ENCODE results near the gene KLF13.

Gene KLF13

DNA sequence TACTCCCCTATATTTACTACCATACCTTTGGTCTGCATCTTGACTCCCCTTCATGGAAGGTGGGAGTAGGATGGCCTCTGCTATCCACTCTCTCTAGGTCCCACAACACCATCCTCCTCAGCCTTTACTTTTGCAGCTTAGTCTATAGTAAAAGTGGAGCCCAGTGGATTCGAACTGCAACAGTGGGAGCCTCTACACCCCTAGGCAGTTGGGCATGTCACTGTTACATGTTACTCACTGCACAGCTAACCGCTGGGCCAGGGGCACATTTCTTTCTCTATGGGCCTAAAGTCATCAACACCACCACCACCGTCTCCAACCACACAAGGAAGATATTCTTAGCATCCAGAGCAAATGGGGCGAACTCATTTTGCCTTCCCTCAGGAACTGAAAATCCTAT lies 62.9 kb downstream of the KLF13 start:
- Mint-ChIP-seq H3K4me1 (peaks cover 7% of the 10 kb centered on the region), H3K9me3 (peaks cover 23% of the 10 kb centered on the region), H3K36me3 (ENCODE audit: low read depth) (peaks cover 7% of the 10 kb centered on the region), H3K27ac (no peak overlapping the region), H3K27me3 (ENCODE audit: low read depth) (peaks cover 31% of the 10 kb centered on the region), H3K4me3 (peak overlapping the region in 1 of 3 experiments; percentile 13)
- TF ChIP-seq CTCF (IDR thresholded peaks at IDR 0.05; ENCODE audit: unreplicated experiment in 3 of 3), result no peak

GRCh38 chr15:31390029-31390428 lies 63.4 kb downstream of the KLF13 start:
- H3K36me3 Mint-ChIP-seq (ENCODE audit: low read depth), result peaks cover 7% of the 10 kb centered on the region

DNA sequence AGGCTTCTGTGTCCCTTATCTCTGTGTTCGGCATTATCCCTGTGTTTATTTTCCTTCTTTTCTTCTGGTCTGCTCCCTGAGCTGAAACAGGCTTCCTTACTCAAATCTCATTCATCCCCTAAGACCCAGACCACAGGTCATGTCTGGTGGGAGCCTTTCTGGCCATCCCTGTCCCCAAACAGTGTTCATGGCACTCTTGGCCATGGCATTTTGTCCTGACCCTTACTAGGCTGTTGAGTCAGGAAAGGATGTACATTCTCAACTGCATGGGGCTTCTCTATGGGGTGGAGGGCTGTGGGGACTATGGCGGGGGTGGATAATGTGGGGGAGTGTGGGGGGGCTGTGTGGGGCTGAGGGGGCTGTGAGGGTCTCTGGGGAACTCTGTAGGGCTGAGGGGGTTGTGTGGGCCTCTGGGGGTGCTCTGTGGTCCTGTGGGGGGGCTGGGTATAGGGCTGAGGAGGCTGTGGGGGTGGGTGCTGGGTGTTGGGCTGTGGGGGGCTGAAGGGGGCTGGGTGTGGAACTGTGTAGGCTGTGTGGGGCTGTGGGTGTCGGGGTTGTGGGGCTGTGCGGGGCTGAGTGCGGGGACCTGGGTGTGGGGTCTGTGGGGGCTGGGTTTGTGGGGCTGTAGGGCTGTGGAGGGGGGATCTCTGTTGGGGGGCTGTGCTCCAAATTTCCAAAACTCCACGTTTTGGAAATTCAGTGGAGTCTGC lies 64.3 kb downstream of the KLF13 start:
- Mint-ChIP-seq H3K4me3 (peak overlapping the region; percentile 1 to 19 (median 8)), H3K4me1 (peaks cover 7% of the 10 kb centered on the region), H3K27me3 (ENCODE audit: low read depth) (peaks cover 42% of the 10 kb centered on the region), H3K36me3 (ENCODE audit: low read depth) (peaks cover 7% of the 10 kb centered on the region), H3K27ac (peak overlapping the region in 2 of 3 experiments; percentile 55 to 91), H3K9me3 (peaks cover 23% of the 10 kb centered on the region)
- no peak for TF ChIP-seq CTCF (IDR thresholded peaks at IDR 0.05; ENCODE audit: unreplicated experiment in 3 of 3)

More at GRCh38 chr15:31390029-31390428, 63.4 kb downstream of the KLF13 start:
- H3K27me3 Mint-ChIP-seq (ENCODE audit: low read depth), result peaks cover 36% of the 10 kb centered on the region
- H3K4me1 Mint-ChIP-seq, result peaks cover 7% of the 10 kb centered on the region
- no peak for TF ChIP-seq CTCF (IDR thresholded peaks at IDR 0.05; ENCODE audit: unreplicated experiment in 3 of 3)
- H3K4me3 Mint-ChIP-seq, result peak overlapping the region in 1 of 3 experiments; percentile 1
- H3K9me3 Mint-ChIP-seq, result peaks cover 23% of the 10 kb centered on the region
- H3K27ac Mint-ChIP-seq, result peak overlapping the region in 1 of 3 experiments; percentile 91

GRCh38 chr15:31391687-31392671 lies 65.3 kb downstream of the KLF13 start:
- peaks cover 7% of the 10 kb centered on the region for H3K36me3 Mint-ChIP-seq (ENCODE audit: low read depth)
- peaks cover 49% of the 10 kb centered on the region for H3K27me3 Mint-ChIP-seq (ENCODE audit: low read depth)
- H3K4me1 Mint-ChIP-seq, result peaks cover 7% of the 10 kb centered on the region
- peak overlapping the region; percentile 81 to 87 (median 84) for H3K4me3 Mint-ChIP-seq
- no peak for TF ChIP-seq CTCF (IDR thresholded peaks at IDR 0.05; ENCODE audit: unreplicated experiment in 3 of 3)
- peak overlapping the region in 2 of 3 experiments; percentile 66 to 77 for H3K27ac Mint-ChIP-seq
- peaks cover 21% of the 10 kb centered on the region for H3K9me3 Mint-ChIP-seq

DNA sequence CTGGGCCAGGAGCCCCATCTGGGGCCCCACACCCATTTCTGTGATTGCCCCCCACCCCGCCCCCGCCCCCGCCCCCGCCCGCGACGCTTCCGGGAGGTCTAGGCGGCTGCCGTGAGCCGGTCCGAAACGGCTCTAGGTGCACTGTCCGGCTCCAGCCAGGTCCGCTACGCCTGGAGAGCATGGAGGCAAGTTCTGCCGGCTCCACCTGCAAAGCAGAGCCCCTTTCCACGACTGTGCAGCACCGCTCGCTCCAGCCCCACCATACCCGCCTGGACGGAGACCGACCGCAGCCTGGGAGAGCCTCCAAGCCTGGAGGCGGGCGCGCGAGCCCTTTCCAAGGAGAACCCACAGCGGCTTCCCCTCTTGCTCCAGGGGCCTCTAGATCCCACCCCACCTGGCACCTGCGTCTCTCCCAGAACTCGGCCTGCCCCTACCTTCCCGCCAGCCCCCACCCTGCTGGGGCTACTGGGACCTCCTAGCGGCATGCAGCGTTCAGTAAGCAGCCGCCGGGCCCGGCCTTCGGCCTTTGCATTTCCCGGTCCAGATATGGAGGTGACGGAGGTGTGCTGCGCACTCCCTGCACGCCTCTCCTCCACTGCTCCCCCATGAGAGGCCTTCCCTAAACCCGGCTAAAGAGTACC lies 66.2 kb downstream of the KLF13 start:
- peaks cover 49% of the 10 kb centered on the region for H3K27me3 Mint-ChIP-seq (ENCODE audit: low read depth)
- peaks cover 7% of the 10 kb centered on the region for H3K36me3 Mint-ChIP-seq (ENCODE audit: low read depth)
- peak overlapping the region in 1 of 3 experiments; percentile 20 for H3K27ac Mint-ChIP-seq
- no peak for TF ChIP-seq CTCF (IDR thresholded peaks at IDR 0.05; ENCODE audit: unreplicated experiment in 3 of 3)
- H3K9me3 Mint-ChIP-seq, result peaks cover 17% of the 10 kb centered on the region
- H3K4me1 Mint-ChIP-seq, result peaks cover 7% of the 10 kb centered on the region
- H3K4me3 Mint-ChIP-seq, result peak overlapping the region; percentile 69 to 87 (median 81)
